ENCODE results near the gene TREH. TPM values are rescaled to one million over a fixed set of nuclear protein-coding genes. Genes with fewer than 3 reads are reported as not detected.

Gene TREH
- total RNA-seq, 2 donors from 2014 or later: 2.4 to 2.8 TPM

- no peaks in the 10 kb centered on the region for H3K9me3 ChIP-seq
- DNase-seq: no peak
- H3K4me1 ChIP-seq: peaks cover 10% of the 10 kb centered on the region
- peaks cover 6% of the 10 kb centered on the region for H3K36me3 ChIP-seq
- H3K4me3 ChIP-seq: no peak overlapping the region
- TF ChIP-seq CTCF (IDR thresholded peaks at IDR 0.05): no peak
- H3K27me3 ChIP-seq: no peaks in the 10 kb centered on the region
- intact Hi-C loops (cut with DNase I): no loop called here
- no peak overlapping the region for H3K27ac ChIP-seq
- no peak overlapping the region for H3K9ac ChIP-seq (ENCODE audit: low read depth in 2 of 2, low read length in 2 of 2)
Observed at GRCh38 chr11:118643995-118644345, 35.5 kb downstream of the TREH start.

GRCh38 chr11:118643142-118643994 is 36.1 kb downstream of the TREH start:
- DNase-seq: no peak
- no peak overlapping the region for H3K9ac ChIP-seq (ENCODE audit: low read depth in 2 of 2, low read length in 2 of 2)
- peaks cover 10% of the 10 kb centered on the region for H3K4me1 ChIP-seq
- no peaks in the 10 kb centered on the region for H3K27me3 ChIP-seq
- H3K27ac ChIP-seq: no peak overlapping the region
- H3K36me3 ChIP-seq: peaks cover 6% of the 10 kb centered on the region
- H3K9me3 ChIP-seq: no peaks in the 10 kb centered on the region
- TF ChIP-seq CTCF (IDR thresholded peaks at IDR 0.05): no peak
- intact Hi-C loops (cut with DNase I): no loop called here
- no peak overlapping the region for H3K4me3 ChIP-seq

- no peak overlapping the region for H3K27ac ChIP-seq
Observed at GRCh38 chr11:118641397-118642019, 37.9 kb downstream of the TREH start.

GRCh38 chr11:118640332-118641154 is 38.9 kb downstream of the TREH start:
- no peak for TF ChIP-seq CTCF (IDR thresholded peaks at IDR 0.05)
- DNase-seq: no peak
- H3K4me3 ChIP-seq: no peak overlapping the region
- intact Hi-C loops (cut with DNase I): no loop called here
- H3K27ac ChIP-seq: no peak overlapping the region
- no peaks in the 10 kb centered on the region for H3K27me3 ChIP-seq
- H3K9me3 ChIP-seq: no peaks in the 10 kb centered on the region
- peaks cover 6% of the 10 kb centered on the region for H3K36me3 ChIP-seq
- peaks cover 10% of the 10 kb centered on the region for H3K4me1 ChIP-seq
- H3K9ac ChIP-seq (ENCODE audit: low read depth in 2 of 2, low read length in 2 of 2): no peak overlapping the region

More at GRCh38 chr11:118641397-118642019, 37.9 kb downstream of the TREH start:
- H3K9me3 ChIP-seq: no peaks in the 10 kb centered on the region
- intact Hi-C loops (cut with DNase I): no loop called here
- H3K27me3 ChIP-seq: no peaks in the 10 kb centered on the region
- no peak for TF ChIP-seq CTCF (IDR thresholded peaks at IDR 0.05)
- DNase-seq: peak; percentile 80
- peaks cover 10% of the 10 kb centered on the region for H3K4me1 ChIP-seq
- no peak overlapping the region for H3K4me3 ChIP-seq
- H3K9ac ChIP-seq (ENCODE audit: low read depth in 2 of 2, low read length in 2 of 2): no peak overlapping the region
- H3K36me3 ChIP-seq: peaks cover 6% of the 10 kb centered on the region

GRCh38 chr11:118639899-118640298 is 39.6 kb downstream of the TREH start:
- H3K9ac ChIP-seq (ENCODE audit: low read depth in 2 of 2, low read length in 2 of 2): no peak overlapping the region
- H3K27ac ChIP-seq: no peak overlapping the region
- intact Hi-C loops (cut with DNase I): loop anchor here (5.0 kb wide), 1 partner anchor 43 kb away; no protein-coding TSS in a partner anchor
- H3K4me3 ChIP-seq: no peak overlapping the region
- no peak for DNase-seq
- H3K9me3 ChIP-seq: no peaks in the 10 kb centered on the region
- H3K4me1 ChIP-seq: peaks cover 10% of the 10 kb centered on the region
- peaks cover 6% of the 10 kb centered on the region for H3K36me3 ChIP-seq
- H3K27me3 ChIP-seq: no peaks in the 10 kb centered on the region
- no peak for TF ChIP-seq CTCF (IDR thresholded peaks at IDR 0.05)
